HG03520 (cell line): ENCODE results near the gene NUDT11.
A peak's percentile ranks its signal among the peaks of the same experiment; 100 is the strongest.
"Not testable (repeated sequence)": the region's sequence is repeated elsewhere in the genome, so short reads cannot be mapped to it uniquely, and the experiment has no call there.

ENCODE experiments used
- ATAC-seq: cut with Tn5 transposase; IDR thresholded peaks from one replicate; pipeline ENCODE4 v1.9.1; 2021; ENCODE audit warnings: mild to moderate bottlenecking, moderate library complexity; ENCODE audit not compliant: unreplicated experiment

NUDT11 gene

DNA sequence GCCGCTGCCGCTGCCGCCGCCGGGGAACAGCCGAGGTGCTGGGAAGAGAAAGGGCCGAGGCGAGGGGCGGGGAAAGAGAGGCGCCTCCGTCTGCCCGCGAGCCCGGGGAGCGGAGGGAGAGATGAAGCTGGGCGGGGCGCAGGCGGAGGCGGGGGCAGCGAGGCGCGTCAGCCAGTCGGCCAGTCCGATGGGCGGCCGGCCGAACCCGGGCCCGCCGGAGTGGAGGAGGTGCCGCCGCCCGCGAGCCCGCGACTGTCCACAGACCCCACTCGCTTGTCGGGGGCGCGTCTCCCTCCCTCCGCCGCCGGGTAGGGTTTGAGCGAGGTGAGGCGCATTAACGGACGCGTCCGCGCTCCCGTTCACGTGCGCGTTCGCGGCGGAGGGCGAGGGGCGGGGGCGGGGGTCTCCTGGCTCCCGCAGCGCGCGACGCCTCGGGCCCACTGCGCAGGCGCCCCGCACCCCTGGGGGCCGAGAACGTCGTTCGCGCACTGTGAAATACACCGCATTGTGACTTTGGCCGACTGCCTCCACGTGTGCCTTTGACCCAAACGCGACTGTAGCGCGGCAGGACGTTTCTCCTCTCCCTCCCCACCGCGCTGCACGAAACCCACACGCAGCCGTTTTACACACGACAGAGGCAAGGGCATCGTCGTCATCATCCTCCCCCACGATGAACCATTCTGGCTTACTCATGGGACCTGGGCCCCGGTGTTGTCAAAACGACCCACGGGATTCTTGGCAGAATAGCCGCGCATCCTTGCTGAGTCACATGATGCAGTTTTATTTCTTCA lies at the start of gene NUDT11:
Gene NUDT11, minus strand, starts transcription at position 92 of the 791 bp plus-strand sequence. CDS start 148 bp downstream, outside the sequence.
- peak; percentile 46 for ATAC-seq

DNA sequence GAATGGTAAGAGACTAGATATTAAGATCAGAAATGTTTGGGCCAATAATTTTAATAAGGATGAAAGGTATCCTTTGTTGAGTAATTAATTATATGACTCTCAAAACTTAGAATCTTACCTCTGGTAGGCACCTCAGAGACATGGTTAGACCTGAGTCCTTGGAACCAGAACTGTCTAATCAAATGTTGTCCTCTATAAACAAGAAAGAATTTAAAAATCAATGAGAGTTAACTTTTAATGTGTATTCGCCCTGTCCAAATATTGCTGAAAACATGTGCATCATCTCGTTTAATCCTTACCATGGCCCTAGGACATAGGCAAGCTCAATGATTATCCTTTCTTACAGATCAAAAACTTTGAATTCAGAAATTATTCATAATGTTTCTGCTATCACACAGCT lies 24.0 kb upstream of the NUDT11 start:
- ATAC-seq: no peak

DNA sequence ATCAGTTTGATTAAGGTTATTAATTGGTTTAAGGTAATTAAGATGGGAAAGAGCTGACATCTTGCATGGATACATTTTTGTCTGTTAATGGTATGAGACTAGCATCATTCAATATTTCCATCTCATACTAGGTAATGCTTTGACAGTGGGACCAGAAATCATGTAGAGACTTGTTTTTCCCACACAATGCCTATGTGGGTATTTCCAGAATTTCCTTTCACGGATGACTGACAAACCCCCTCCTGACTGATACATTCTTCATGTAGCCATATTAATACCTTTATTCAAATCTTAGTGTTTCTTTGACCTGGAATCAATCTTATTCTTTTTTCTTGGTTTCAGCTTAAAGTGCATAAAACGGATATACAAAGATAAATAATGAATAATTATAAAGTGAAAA lies 22.7 kb upstream of the NUDT11 start:
- ATAC-seq: not testable (repeated sequence)

DNA sequence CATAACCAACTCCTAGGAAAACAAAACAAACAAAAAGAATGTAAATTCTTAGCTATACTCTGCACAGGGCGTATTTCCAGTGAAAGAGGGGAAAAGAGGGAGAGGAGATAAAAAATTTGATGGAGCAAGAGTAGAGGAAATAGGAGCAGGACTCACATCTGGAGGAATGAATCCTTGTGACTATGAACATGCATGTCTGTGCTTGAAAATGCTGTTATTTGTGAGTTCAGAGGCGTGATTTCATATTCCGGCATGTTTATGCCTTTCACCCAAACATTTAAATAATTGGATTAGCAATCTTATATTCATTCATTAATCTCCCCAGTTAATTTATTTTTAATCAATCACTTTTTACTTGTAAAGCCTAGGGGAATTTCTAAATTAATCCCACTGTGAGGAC lies 11.2 kb upstream of the NUDT11 start:
- ATAC-seq: no peak

DNA sequence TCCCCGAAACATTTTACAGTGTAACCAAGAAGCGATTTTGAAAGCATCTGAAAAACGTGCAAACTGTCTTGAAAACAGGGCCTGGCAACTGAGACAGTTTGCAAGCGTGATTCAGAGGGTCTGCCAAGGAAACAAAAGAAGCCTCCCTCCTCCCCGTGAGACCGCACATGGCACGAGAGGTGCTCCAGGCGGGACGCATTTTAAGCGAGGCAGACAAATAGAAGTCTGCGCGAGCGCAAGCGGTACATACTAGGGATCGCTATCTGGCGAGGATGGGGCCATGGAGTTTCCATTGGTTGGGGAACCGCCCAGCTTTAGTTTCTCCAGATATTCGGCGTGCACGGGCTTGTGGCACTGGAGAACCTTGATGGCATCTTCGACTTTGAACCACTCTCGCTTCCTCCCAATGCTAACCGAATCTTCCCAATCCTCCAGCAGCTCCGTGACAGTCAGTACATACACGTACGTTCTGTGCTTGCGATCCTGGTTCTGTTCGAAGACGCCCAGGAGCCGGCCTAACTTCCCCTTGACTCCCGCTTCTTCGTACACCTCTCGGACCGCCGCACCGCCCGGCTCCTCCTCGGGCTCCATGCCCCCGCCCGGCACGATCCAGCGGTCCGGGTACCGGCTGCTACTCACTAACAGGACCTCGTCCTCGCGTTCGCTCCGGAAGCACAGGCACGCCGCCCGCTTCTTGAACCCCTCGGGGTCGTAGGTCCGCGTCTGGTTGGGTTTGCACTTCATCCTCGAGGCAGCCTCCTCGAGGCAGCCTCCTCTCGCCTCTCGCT lies 497 bp downstream of the NUDT11 start:
- ATAC-seq: not testable (repeated sequence)

DNA sequence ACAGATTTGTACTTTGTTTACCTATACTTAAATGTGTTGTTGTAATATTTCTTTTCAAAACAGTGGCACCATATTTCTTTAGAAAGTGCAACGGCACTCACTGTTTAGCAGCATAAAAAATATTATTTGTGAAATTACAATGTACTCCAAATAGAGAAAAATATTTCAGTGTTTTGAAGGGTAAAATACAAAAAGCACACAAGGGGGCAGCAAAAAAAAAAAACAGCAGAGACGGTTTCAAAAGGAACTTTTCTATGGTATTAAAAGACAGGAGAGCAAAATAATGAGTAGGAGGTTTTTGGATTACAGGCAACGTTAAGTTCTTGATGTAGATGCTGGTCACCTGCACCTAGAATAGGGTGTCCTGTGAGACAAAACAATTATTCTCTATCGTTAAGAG lies 2.0 kb downstream of the NUDT11 start:
- ATAC-seq: no peak

DNA sequence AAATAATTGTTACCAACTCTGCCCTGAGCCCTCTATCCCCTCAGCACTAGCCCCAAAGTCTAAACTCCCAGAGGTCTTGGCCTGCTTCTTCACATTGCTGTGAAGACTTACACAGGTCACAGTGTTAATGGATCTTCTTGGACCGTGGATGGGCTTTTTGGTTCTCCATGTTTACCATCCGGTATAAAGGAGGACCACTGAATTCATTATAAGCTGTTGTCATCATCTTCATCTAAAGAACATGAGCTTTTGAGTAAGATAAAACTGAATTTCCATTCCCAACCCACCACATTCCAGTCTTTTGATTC lies 8.5 kb downstream of the NUDT11 start:
- ATAC-seq: no peak

DNA sequence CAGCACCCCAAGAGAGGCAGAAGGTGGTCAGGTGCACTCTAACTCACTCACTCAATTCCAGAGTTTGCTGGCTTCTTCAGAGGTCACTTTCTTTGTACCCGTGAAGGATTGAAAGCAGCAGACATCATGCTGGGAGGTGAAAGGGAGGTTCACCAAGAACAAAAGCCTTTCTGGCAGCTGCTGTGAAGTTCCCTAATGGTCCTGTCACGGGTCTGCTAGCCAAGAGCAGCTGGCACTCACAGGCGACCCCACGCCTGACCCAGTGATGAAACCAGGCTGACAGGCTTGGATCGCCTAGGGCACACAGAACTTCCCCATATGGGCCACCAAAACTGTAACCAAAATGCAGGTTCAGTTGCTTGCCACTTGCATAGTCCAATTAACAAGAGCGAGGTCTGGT lies 11.8 kb downstream of the NUDT11 start:
- no peak for ATAC-seq

DNA sequence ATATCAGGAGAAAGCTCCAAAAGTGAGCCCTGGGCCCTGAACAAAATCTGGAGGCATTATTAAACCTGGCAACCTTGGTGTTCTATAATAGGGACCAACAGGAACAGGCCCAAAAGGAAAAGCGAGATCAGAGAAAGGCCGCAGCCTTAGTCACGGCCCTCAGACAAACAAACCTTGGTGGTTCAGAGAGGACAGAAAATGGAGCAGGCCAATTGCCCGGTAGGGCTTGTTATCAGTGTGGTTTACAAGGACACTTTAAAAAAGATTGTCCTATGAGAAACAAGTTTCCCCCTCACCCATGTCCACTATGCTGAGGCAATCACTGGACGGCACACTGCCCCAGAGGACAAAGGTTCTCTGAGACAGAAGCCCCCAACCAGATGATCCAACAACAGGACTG lies 14.0 kb downstream of the NUDT11 start:
- not testable (repeated sequence) for ATAC-seq

DNA sequence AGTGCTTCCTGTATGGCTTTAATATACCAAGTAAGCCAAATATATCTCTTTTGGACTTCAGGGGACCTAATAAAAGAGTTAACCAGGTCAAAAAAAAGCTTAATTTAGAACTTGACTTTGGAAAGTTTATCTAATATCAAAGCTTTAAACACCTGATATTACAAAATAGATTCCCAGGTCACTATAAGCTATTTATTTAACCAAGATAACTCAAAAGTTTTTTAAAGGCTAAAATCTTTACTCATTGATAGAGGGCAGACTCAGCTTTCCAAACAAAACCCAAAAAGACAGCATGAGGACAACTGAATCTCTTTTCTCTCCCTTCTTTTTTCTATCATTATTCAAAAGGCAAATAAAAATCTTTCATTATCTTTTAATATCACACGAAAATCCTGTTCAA lies 19.5 kb downstream of the NUDT11 start:
- no peak for ATAC-seq

DNA sequence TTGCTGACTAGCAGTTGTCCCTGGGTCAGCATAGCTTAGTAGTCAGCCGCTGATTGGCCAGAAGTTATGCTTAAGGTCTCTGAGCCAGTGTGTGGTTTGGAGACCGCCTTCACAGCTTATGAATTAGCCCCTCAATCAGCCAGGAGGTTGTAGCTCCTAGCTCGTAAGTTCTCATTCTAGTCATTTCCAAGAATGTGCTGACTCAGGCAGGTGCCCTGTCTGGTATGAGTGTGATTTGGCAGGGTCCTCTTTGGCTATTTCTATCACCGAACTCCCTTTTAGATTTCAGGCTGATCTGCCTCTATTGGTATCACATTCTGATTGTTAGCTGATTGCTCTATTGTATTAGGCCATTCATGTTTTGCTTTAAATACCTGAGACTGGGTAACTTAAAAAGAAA lies 33.1 kb downstream of the NUDT11 start:
- no peak for ATAC-seq

DNA sequence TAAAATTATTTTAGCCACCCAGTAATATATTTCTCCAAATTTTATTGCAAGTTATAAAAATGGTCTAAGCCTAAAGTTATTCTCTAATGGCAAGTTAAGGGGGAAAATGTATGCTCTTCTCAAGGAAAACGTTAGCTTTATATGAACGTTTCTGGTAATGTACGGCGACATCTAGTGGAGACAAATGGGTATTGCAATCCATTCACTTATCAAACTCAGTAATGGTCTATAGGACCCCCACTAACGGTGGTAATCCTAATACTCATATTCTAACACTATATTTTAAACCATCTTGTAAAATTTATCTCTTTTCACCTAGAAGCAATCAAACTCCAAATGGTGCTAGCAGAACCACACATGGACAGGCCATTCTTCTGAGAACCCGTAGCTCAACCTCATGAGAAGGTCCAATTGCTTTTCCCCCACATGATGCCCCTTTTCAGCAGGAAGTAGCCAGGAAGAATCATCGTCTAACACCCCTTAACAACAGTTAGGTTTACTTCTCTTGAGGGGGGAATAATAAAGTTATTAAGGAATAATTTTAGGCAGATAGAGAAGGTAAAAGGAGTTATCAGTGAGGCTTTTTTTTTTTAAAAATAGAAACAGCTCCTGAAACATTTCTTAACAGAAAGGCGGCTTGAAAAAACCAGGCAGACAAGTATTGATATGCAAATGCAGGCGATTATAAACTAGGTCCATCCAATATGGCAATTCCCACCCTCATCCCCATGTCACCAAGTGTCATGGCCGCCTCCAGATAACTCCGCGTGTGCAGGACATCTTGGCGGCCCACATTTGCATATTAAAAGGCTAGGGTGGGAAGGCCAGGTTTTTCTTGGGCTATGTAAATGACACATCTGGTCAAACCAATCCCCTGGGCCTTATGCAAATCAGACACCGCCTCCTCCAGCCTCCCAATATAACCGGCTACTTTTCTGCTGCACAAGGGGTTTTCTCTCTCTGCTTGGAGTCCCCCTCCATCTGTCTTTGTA lies 35.0 kb downstream of the NUDT11 start:
- ATAC-seq: no peak

DNA sequence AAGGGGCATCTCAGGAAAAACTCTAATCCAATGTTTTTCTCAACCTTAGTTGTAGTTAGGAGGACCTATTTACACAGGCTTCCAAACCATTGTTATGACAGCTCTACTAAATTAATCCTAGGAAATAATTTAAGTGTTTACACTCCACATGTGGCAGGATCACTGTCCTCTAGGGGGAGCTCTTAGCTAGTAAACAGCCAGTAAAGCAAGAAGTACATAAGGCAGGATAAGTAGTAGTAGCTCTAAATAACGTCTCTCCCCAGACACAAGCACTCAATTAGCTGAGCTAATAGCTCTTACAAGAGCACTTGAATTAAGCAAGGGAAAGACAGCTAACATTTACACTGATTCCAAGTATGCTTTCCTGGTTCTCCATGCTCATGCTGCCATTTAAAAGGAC lies 37.3 kb downstream of the NUDT11 start:
- ATAC-seq: no peak

DNA sequence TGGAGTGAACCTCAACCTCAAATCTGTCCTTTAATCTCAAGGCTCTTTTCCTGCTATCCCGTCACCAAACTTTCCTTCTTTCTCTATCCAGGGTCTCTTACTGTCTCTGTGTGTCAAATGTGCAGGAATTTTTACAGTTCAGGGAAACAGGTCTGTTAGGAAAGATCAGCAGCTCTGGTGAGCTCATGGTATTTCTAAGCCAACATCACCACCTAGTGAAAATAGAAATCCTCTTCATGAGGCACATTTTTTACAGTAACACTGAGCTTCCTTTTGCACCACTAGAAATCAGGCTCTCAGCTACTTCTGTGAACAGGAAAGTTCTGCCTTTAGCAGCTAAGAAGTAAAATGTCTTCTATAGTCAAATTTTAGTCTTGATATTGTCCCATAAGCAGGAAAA lies 39.6 kb downstream of the NUDT11 start:
- no peak for ATAC-seq

DNA sequence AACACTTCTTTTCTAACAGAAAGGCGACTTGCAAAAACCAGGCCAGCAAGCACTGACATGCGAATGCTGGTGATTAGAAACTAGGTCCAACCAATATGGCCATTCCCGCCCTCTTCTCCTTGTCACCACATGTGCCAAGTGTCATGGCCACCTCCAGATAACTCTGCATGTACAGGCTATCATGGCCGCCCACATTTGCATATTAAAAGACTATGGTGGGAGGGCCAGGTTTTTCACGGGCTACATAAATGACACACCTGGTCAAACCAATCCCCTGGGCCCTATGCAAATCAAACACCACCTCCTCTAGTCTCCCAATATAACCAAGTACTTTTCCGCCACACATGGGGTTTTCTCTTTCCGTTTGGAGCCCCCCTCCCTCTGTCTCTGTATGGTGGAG lies 40.1 kb downstream of the NUDT11 start:
- ATAC-seq: no peak

DNA sequence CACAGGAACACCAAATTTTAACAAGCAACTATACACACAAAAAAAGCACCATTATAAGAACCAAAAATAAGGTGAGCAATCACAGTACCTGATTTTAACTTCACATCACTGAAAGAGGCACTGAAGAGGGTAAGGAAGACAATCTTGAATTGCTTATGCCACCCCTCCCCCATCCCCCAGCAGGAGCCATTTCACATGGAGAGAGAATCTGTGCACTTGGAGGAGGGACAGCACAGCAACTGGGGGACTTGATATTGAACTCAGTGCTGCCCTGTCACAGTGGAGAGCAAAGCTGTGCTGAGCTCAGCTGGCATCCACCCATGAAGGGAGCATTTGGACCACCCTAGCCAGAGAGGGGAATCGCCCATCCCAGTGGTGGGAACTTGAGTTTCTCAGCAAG lies 56.0 kb downstream of the NUDT11 start:
- no peak for ATAC-seq
